Loucy (cell line): ENCODE results near the gene RAB3GAP1.

Experiments
- EZH2phosphoT487 ChIP-seq: fragments of 200-600 bp; IDR thresholded peaks from 2 replicates; pipeline ENCODE4 v1.6.1; 2018; ENCODE audit warnings: antibody characterized with exemption, mild to moderate bottlenecking, moderate library complexity, borderline replicate concordance
- TF ChIP-seq, protein P1 (sequence below): fragments of 200-600 bp; sonication (generic); conservative IDR thresholded peaks from 2 replicates; pipeline ENCODE4 v1.5.1; 2014; ENCODE audit warnings: mild to moderate bottlenecking, antibody characterized with exemption, low read length

DNA sequence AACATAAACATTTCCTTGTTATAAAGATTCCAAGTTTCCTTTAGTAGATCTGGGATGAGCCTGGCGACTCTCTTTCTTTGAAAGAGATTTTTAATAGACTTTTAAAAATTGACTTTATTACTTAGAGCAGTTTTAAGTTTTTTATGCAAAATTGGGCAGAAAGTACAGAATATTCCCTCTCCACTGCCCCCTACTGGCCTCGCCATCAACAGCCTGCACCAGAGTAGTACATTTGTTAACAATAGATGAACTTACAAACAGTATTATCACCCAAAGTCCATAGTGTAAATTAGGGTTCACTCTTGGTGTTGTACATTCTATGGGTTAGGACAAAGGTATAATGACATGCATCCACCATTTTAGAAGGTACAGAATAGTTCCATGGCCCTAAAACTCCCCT, 8.7 kb upstream of the RAB3GAP1 start:
- TF ChIP-seq, protein P1, sequence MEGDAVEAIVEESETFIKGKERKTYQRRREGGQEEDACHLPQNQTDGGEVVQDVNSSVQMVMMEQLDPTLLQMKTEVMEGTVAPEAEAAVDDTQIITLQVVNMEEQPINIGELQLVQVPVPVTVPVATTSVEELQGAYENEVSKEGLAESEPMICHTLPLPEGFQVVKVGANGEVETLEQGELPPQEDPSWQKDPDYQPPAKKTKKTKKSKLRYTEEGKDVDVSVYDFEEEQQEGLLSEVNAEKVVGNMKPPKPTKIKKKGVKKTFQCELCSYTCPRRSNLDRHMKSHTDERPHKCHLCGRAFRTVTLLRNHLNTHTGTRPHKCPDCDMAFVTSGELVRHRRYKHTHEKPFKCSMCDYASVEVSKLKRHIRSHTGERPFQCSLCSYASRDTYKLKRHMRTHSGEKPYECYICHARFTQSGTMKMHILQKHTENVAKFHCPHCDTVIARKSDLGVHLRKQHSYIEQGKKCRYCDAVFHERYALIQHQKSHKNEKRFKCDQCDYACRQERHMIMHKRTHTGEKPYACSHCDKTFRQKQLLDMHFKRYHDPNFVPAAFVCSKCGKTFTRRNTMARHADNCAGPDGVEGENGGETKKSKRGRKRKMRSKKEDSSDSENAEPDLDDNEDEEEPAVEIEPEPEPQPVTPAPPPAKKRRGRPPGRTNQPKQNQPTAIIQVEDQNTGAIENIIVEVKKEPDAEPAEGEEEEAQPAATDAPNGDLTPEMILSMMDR: peak; percentile 80
- no peak for TF ChIP-seq EZH2phosphoT487
